ENCODE measurements around the gene PAX4.

GRCh38 chr7:127591591-127591990, 26.4 kb downstream of the PAX4 start:
- TF ChIP-seq CTCF (IDR thresholded peaks at IDR 0.05 in 8 of 11, conservative IDR thresholded peaks at IDR 0.05 in 3 of 11): no peak
- TF ChIP-seq POLR2A (IDR thresholded peaks at IDR 0.05): no peak
- TF ChIP-seq POLR2AphosphoS5 (IDR thresholded peaks at IDR 0.05): no peak
